Body of pancreas (tissue), 4 donors: Measurements from ENCODE around the gene E4F1.

Experiments
- POLR2A ChIP-seq, 3 donors: fragments of 450-650 bp; IDR thresholded peaks; one replicate each; pipeline ENCODE4 v1.6.1; 2016; ENCODE audit warnings: antibody characterized with exemption in 3 of 3, mild to moderate bottlenecking in 2 of 3
- TF ChIP-seq, protein P1 (sequence below), 7 experiments: fragments of 450-650 bp in 4 of 7; fragments of 200-600 bp in 3 of 7; sonication (generic) in 3 of 7; IDR thresholded peaks; one replicate each; pipeline ENCODE4 v1.5.1; 2016 to 2019; ENCODE audit warnings: antibody characterized with exemption in 7 of 7

DNA sequence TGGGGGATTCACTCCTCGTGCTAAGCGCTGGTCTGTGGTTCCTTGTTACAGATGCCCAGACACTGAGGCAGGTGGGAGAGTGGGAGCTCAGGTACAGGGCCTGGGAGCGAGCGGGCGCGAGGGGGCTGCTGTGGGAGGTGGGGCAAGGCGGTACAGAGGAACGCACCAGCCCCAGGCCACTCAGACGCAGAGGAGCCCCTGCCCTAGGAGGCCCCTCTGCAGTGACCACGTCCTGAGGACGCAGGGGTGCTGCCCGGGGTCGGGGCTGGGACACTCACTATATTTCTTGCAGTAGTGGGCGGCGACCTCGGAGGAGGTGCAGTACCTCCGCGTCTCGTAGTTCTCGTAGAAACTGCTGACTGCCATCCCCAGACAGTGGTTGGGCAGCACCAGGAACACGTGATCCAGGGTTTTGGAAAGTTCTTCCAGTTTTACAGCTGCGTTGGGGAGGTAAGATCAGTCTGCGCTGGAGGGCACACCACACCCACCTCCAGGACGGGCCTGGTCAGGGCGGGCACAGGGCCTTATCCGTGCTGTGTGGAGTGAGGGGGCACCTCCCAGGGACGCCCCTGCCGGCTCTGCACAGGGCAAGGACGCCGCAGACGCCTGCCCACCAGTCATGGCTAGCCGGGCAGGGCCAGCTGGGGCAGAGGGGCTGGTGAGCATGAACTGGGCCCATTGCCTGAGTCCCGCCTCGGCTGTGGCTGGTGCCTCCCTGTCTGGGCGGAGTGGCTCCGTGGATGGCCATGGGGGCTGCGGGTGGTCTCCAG lies 60.8 kb downstream of the E4F1 start:
- TF ChIP-seq POLR2A (IDR thresholded peaks at IDR 0.05) = no peak
- TF ChIP-seq, protein P1, sequence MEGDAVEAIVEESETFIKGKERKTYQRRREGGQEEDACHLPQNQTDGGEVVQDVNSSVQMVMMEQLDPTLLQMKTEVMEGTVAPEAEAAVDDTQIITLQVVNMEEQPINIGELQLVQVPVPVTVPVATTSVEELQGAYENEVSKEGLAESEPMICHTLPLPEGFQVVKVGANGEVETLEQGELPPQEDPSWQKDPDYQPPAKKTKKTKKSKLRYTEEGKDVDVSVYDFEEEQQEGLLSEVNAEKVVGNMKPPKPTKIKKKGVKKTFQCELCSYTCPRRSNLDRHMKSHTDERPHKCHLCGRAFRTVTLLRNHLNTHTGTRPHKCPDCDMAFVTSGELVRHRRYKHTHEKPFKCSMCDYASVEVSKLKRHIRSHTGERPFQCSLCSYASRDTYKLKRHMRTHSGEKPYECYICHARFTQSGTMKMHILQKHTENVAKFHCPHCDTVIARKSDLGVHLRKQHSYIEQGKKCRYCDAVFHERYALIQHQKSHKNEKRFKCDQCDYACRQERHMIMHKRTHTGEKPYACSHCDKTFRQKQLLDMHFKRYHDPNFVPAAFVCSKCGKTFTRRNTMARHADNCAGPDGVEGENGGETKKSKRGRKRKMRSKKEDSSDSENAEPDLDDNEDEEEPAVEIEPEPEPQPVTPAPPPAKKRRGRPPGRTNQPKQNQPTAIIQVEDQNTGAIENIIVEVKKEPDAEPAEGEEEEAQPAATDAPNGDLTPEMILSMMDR (IDR thresholded peaks at IDR 0.05) = no peak
